Lower leg skin (tissue), 4 donors: ENCODE data around the gene FYB2. TPM values are rescaled to one million over a fixed set of nuclear protein-coding genes. Genes with fewer than 3 reads are reported as not detected.

Source experiments
- DNase-seq, 2 donors: peaks; one replicate each; pipeline ENCODE4 v3.0.0-alpha.2; 2019; ENCODE audit warnings: low spot score in 2 of 2
- H3K4me3 ChIP-seq: fragments of 200-600 bp; sonication (generic); 2 replicates; pipeline ENCODE4 v1.5.1; 2017; ENCODE audit warnings: mild to moderate bottlenecking, low read depth; ENCODE audit not compliant: poor library complexity, severe bottlenecking
- CTCF ChIP-seq, 3 donors: fragments of 450-650 bp; IDR thresholded peaks; one replicate each; pipeline ENCODE4 v1.5.1; 2016; ENCODE audit warnings: antibody characterized with exemption in 3 of 3, mild to moderate bottlenecking in 3 of 3, moderate library complexity in 2 of 3
- POLR2A ChIP-seq, 2 donors: fragments of 450-650 bp; IDR thresholded peaks; one replicate each; pipeline ENCODE4 v1.6.1; 2016 to 2017; ENCODE audit warnings: antibody characterized with exemption in 2 of 2, mild to moderate bottlenecking in 1 of 2, moderate library complexity in 1 of 2
- WGBS, 2 donors: methylation state at CpG; one replicate each; pipeline ENCODE4 v1.1.5; 2018; 5-methylcytosine and 5-hydroxymethylcytosine counted together
- intact Hi-C: fragments of 100-400 bp; cut with DNase I; formaldehyde crosslinking; loops from one replicate; pipeline ENCODE4 v1.15.0; 2023; ENCODE audit warnings: low total_unique reads
- total RNA-seq, 4 donors: library from RNA; depleted of rRNA; stranded (reverse); fragments of >200 nt; gene quantifications; one replicate each; pipeline ENCODE4 v1.1.0, GENCODE V29; 2016

FYB2 gene
- total RNA-seq, 4 donors from 2014 or later: 0.19 TPM; not detected in 3

- no peak overlapping the region for H3K4me3 ChIP-seq
- intact Hi-C loops: no loop called here
- TF ChIP-seq POLR2A (IDR thresholded peaks at IDR 0.05) (no peak), CTCF (IDR thresholded peaks at IDR 0.05) (no peak)
- WGBS, 2 donors: 82 to 86% methylated on average over 2 of the region's 2 CpGs
- no peak for DNase-seq
Measured at GRCh38 chr1:56814205-56814604, 5.0 kb downstream of the FYB2 start.

- no peak for DNase-seq
- TF ChIP-seq CTCF (IDR thresholded peaks at IDR 0.05) (no peak), POLR2A (IDR thresholded peaks at IDR 0.05) (no peak)
- intact Hi-C loops: no loop called here
- WGBS, 2 donors: 42 to 54% methylated on average over 2 of the region's 2 CpGs
- H3K4me3 ChIP-seq: no peak overlapping the region
Measured at GRCh38 chr1:56811331-56811730, 7.9 kb downstream of the FYB2 start.

GRCh38 chr1:56808410-56808809, 10.8 kb downstream of the FYB2 start:
- 81 to 86% methylated on average over 1 of the region's 1 CpG for WGBS, 2 donors
- no peak overlapping the region for H3K4me3 ChIP-seq
- no peak for TF ChIP-seq CTCF (IDR thresholded peaks at IDR 0.05)
- no peak for TF ChIP-seq POLR2A (IDR thresholded peaks at IDR 0.05)
- DNase-seq: no peak
- intact Hi-C loops: no loop called here

- TF ChIP-seq CTCF (IDR thresholded peaks at IDR 0.05) (no peak), POLR2A (IDR thresholded peaks at IDR 0.05) (no peak)
Measured at GRCh38 chr1:56806804-56807203, 12.4 kb downstream of the FYB2 start.

GRCh38 chr1:56803561-56804156, 15.5 kb downstream of the FYB2 start:
- WGBS, 2 donors: 67 to 68% methylated on average over 5 of the region's 5 CpGs
- intact Hi-C loops: no loop called here
- TF ChIP-seq POLR2A (IDR thresholded peaks at IDR 0.05): no peak
- no peak for TF ChIP-seq CTCF (IDR thresholded peaks at IDR 0.05)
- no peak for DNase-seq
- no peak overlapping the region for H3K4me3 ChIP-seq

More at GRCh38 chr1:56806804-56807203, 12.4 kb downstream of the FYB2 start:
- intact Hi-C loops: no loop called here
- H3K4me3 ChIP-seq: no peak overlapping the region
- no peak for DNase-seq
- 23 to 24% methylated on average over 3 of the region's 3 CpGs for WGBS, 2 donors
